ENCODE measurements around the gene PTPRM.

PTPRM gene

GRCh38 chr18:7696780-7697179, 129.7 kb downstream of the PTPRM start:
- no peaks in the 10 kb centered on the region for H3K9me3 ChIP-seq (ENCODE audit: control insufficient read depth in 2 of 2, low read length in 2 of 2)
- H3K4me1 ChIP-seq (ENCODE audit: control insufficient read depth in 2 of 2, insufficient read depth in 2 of 2, low read length in 2 of 2), result no peaks in the 10 kb centered on the region

GRCh38 chr18:7697306-7697705, 130.2 kb downstream of the PTPRM start:
- Histone ChIP-seq H3K9ac (ENCODE audit: low read depth in 1 of 2, low read length in 2 of 2) (no peak overlapping the region), H3K4me1 (ENCODE audit: control insufficient read depth in 2 of 2, insufficient read depth in 2 of 2, low read length in 2 of 2) (no peaks in the 10 kb centered on the region), H3K36me3 (ENCODE audit: control insufficient read depth in 2 of 2, insufficient read depth in 2 of 2, low read length in 2 of 2) (no peaks in the 10 kb centered on the region), H3K27ac (ENCODE audit: low read depth in 2 of 2, low read length in 2 of 2) (no peak overlapping the region), H3K4me3 (ENCODE audit: low read length in 2 of 2) (no peak overlapping the region), H3K27me3 (ENCODE audit: control insufficient read depth in 2 of 2, insufficient read depth in 2 of 2, low read length in 2 of 2) (no peaks in the 10 kb centered on the region), H3K9me3 (ENCODE audit: control insufficient read depth in 2 of 2, low read length in 2 of 2) (no peaks in the 10 kb centered on the region)

More at GRCh38 chr18:7696780-7697179, 129.7 kb downstream of the PTPRM start:
- Histone ChIP-seq H3K27ac (ENCODE audit: low read depth in 2 of 2, low read length in 2 of 2) (no peak overlapping the region), H3K36me3 (ENCODE audit: control insufficient read depth in 2 of 2, insufficient read depth in 2 of 2, low read length in 2 of 2) (no peaks in the 10 kb centered on the region), H3K27me3 (ENCODE audit: control insufficient read depth in 2 of 2, insufficient read depth in 2 of 2, low read length in 2 of 2) (no peaks in the 10 kb centered on the region), H3K4me3 (ENCODE audit: low read length in 2 of 2) (no peak overlapping the region), H3K9ac (ENCODE audit: low read depth in 1 of 2, low read length in 2 of 2) (no peak overlapping the region)

- no peaks in the 10 kb centered on the region for H3K27me3 ChIP-seq (ENCODE audit: control insufficient read depth in 2 of 2, insufficient read depth in 2 of 2, low read length in 2 of 2)
- H3K36me3 ChIP-seq (ENCODE audit: control insufficient read depth in 2 of 2, insufficient read depth in 2 of 2, low read length in 2 of 2), result no peaks in the 10 kb centered on the region
- H3K27ac ChIP-seq (ENCODE audit: low read depth in 2 of 2, low read length in 2 of 2), result no peak overlapping the region
- H3K4me3 ChIP-seq (ENCODE audit: low read length in 2 of 2), result no peak overlapping the region
- H3K9ac ChIP-seq (ENCODE audit: low read depth in 1 of 2, low read length in 2 of 2), result no peak overlapping the region
- H3K9me3 ChIP-seq (ENCODE audit: control insufficient read depth in 2 of 2, low read length in 2 of 2), result no peaks in the 10 kb centered on the region
- no peaks in the 10 kb centered on the region for H3K4me1 ChIP-seq (ENCODE audit: control insufficient read depth in 2 of 2, insufficient read depth in 2 of 2, low read length in 2 of 2)
These were observed 144.4 kb downstream of the PTPRM start for GRCh38 chr18:7711495-7711894.

GRCh38 chr18:7720395-7720794, 153.3 kb downstream of the PTPRM start:
- H3K4me1 ChIP-seq (ENCODE audit: control insufficient read depth in 2 of 2, insufficient read depth in 2 of 2, low read length in 2 of 2), result no peaks in the 10 kb centered on the region
- no peaks in the 10 kb centered on the region for H3K27me3 ChIP-seq (ENCODE audit: control insufficient read depth in 2 of 2, insufficient read depth in 2 of 2, low read length in 2 of 2)
- no peak overlapping the region for H3K27ac ChIP-seq (ENCODE audit: low read depth in 2 of 2, low read length in 2 of 2)
- peaks cover 0 to 4% of the 10 kb centered on the region in 2 donors for H3K9me3 ChIP-seq (ENCODE audit: control insufficient read depth in 2 of 2, low read length in 2 of 2)
- H3K36me3 ChIP-seq (ENCODE audit: control insufficient read depth in 2 of 2, insufficient read depth in 2 of 2, low read length in 2 of 2), result no peaks in the 10 kb centered on the region
- no peak overlapping the region for H3K9ac ChIP-seq (ENCODE audit: low read depth in 1 of 2, low read length in 2 of 2)
- H3K4me3 ChIP-seq (ENCODE audit: low read length in 2 of 2), result no peak overlapping the region

GRCh38 chr18:7721532-7721931, 154.4 kb downstream of the PTPRM start:
- H3K36me3 ChIP-seq (ENCODE audit: control insufficient read depth in 2 of 2, insufficient read depth in 2 of 2, low read length in 2 of 2), result no peaks in the 10 kb centered on the region
- H3K9ac ChIP-seq (ENCODE audit: low read depth in 1 of 2, low read length in 2 of 2), result no peak overlapping the region
- no peaks in the 10 kb centered on the region for H3K4me1 ChIP-seq (ENCODE audit: control insufficient read depth in 2 of 2, insufficient read depth in 2 of 2, low read length in 2 of 2)
- H3K4me3 ChIP-seq (ENCODE audit: low read length in 2 of 2), result no peak overlapping the region
- peaks cover 0 to 4% of the 10 kb centered on the region in 2 donors for H3K9me3 ChIP-seq (ENCODE audit: control insufficient read depth in 2 of 2, low read length in 2 of 2)
- no peaks in the 10 kb centered on the region for H3K27me3 ChIP-seq (ENCODE audit: control insufficient read depth in 2 of 2, insufficient read depth in 2 of 2, low read length in 2 of 2)
- H3K27ac ChIP-seq (ENCODE audit: low read depth in 2 of 2, low read length in 2 of 2), result no peak overlapping the region

- Histone ChIP-seq H3K27me3 (ENCODE audit: control insufficient read depth in 2 of 2, insufficient read depth in 2 of 2, low read length in 2 of 2) (no peaks in the 10 kb centered on the region), H3K4me1 (ENCODE audit: control insufficient read depth in 2 of 2, insufficient read depth in 2 of 2, low read length in 2 of 2) (no peaks in the 10 kb centered on the region), H3K9me3 (ENCODE audit: control insufficient read depth in 2 of 2, low read length in 2 of 2) (no peaks in the 10 kb centered on the region), H3K36me3 (ENCODE audit: control insufficient read depth in 2 of 2, insufficient read depth in 2 of 2, low read length in 2 of 2) (no peaks in the 10 kb centered on the region), H3K4me3 (ENCODE audit: low read length in 2 of 2) (no peak overlapping the region), H3K27ac (ENCODE audit: low read depth in 2 of 2, low read length in 2 of 2) (no peak overlapping the region), H3K9ac (ENCODE audit: low read depth in 1 of 2, low read length in 2 of 2) (no peak overlapping the region)
These were observed 155.8 kb downstream of the PTPRM start for GRCh38 chr18:7722955-7723354.

GRCh38 chr18:7723558-7723957, 156.4 kb downstream of the PTPRM start:
- Histone ChIP-seq H3K4me3 (ENCODE audit: low read length in 2 of 2) (no peak overlapping the region), H3K27me3 (ENCODE audit: control insufficient read depth in 2 of 2, insufficient read depth in 2 of 2, low read length in 2 of 2) (no peaks in the 10 kb centered on the region), H3K27ac (ENCODE audit: low read depth in 2 of 2, low read length in 2 of 2) (no peak overlapping the region), H3K9ac (ENCODE audit: low read depth in 1 of 2, low read length in 2 of 2) (no peak overlapping the region), H3K9me3 (ENCODE audit: control insufficient read depth in 2 of 2, low read length in 2 of 2) (no peaks in the 10 kb centered on the region), H3K4me1 (ENCODE audit: control insufficient read depth in 2 of 2, insufficient read depth in 2 of 2, low read length in 2 of 2) (no peaks in the 10 kb centered on the region), H3K36me3 (ENCODE audit: control insufficient read depth in 2 of 2, insufficient read depth in 2 of 2, low read length in 2 of 2) (no peaks in the 10 kb centered on the region)

- Histone ChIP-seq H3K4me1 (ENCODE audit: control insufficient read depth in 2 of 2, insufficient read depth in 2 of 2, low read length in 2 of 2) (no peaks in the 10 kb centered on the region), H3K27ac (ENCODE audit: low read depth in 2 of 2, low read length in 2 of 2) (no peak overlapping the region), H3K9me3 (ENCODE audit: control insufficient read depth in 2 of 2, low read length in 2 of 2) (no peaks in the 10 kb centered on the region), H3K4me3 (ENCODE audit: low read length in 2 of 2) (no peak overlapping the region), H3K36me3 (ENCODE audit: control insufficient read depth in 2 of 2, insufficient read depth in 2 of 2, low read length in 2 of 2) (no peaks in the 10 kb centered on the region), H3K9ac (ENCODE audit: low read depth in 1 of 2, low read length in 2 of 2) (no peak overlapping the region), H3K27me3 (ENCODE audit: control insufficient read depth in 2 of 2, insufficient read depth in 2 of 2, low read length in 2 of 2) (no peaks in the 10 kb centered on the region)
These were observed 158.4 kb downstream of the PTPRM start for GRCh38 chr18:7725473-7725872.

- Histone ChIP-seq H3K4me3 (ENCODE audit: low read length in 2 of 2) (no peak overlapping the region), H3K27ac (ENCODE audit: low read depth in 2 of 2, low read length in 2 of 2) (no peak overlapping the region), H3K9me3 (ENCODE audit: control insufficient read depth in 2 of 2, low read length in 2 of 2) (no peaks in the 10 kb centered on the region), H3K36me3 (ENCODE audit: control insufficient read depth in 2 of 2, insufficient read depth in 2 of 2, low read length in 2 of 2) (no peaks in the 10 kb centered on the region), H3K4me1 (ENCODE audit: control insufficient read depth in 2 of 2, insufficient read depth in 2 of 2, low read length in 2 of 2) (no peaks in the 10 kb centered on the region), H3K9ac (ENCODE audit: low read depth in 1 of 2, low read length in 2 of 2) (no peak overlapping the region), H3K27me3 (ENCODE audit: control insufficient read depth in 2 of 2, insufficient read depth in 2 of 2, low read length in 2 of 2) (no peaks in the 10 kb centered on the region)
These were observed 158.8 kb downstream of the PTPRM start for GRCh38 chr18:7725897-7726296.

- Histone ChIP-seq H3K27me3 (ENCODE audit: control insufficient read depth in 2 of 2, insufficient read depth in 2 of 2, low read length in 2 of 2) (no peaks in the 10 kb centered on the region), H3K4me1 (ENCODE audit: control insufficient read depth in 2 of 2, insufficient read depth in 2 of 2, low read length in 2 of 2) (no peaks in the 10 kb centered on the region), H3K27ac (ENCODE audit: low read depth in 2 of 2, low read length in 2 of 2) (no peak overlapping the region), H3K36me3 (ENCODE audit: control insufficient read depth in 2 of 2, insufficient read depth in 2 of 2, low read length in 2 of 2) (no peaks in the 10 kb centered on the region), H3K4me3 (ENCODE audit: low read length in 2 of 2) (no peak overlapping the region), H3K9me3 (ENCODE audit: control insufficient read depth in 2 of 2, low read length in 2 of 2) (no peaks in the 10 kb centered on the region), H3K9ac (ENCODE audit: low read depth in 1 of 2, low read length in 2 of 2) (no peak overlapping the region)
These were observed 159.4 kb downstream of the PTPRM start for GRCh38 chr18:7726522-7726921.
